GM21526 (cell line): ENCODE measurements around the gene PDE4D.

ENCODE experiments used
- ATAC-seq: cut with Tn5 transposase; IDR thresholded peaks from one replicate; pipeline ENCODE4 v1.9.1; 2021; ENCODE audit warnings: moderate library complexity; ENCODE audit not compliant: unreplicated experiment, low FRiP score

PDE4D gene

DNA sequence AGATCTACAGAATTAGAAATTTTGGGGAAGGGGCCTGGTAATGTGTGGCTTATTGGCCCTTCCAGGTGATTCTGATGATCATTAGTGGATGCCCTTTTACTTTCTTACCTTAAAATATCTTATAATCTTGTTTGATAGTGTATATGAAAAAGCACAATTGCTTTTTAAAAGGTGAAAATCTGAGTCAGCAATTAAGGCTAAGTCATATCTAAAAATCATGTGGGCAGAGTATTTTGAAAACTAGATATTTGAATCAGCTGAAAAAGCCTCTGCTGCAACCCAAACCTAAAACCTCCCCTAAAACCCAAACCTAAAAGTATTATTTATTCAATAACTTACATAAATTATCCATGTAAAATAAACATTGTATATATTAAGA, 359.8 kb downstream of the PDE4D start:
- ATAC-seq: no peak

GRCh38 chr5:59532979-59533729, 360.4 kb downstream of the PDE4D start:
- no peak for ATAC-seq

DNA sequence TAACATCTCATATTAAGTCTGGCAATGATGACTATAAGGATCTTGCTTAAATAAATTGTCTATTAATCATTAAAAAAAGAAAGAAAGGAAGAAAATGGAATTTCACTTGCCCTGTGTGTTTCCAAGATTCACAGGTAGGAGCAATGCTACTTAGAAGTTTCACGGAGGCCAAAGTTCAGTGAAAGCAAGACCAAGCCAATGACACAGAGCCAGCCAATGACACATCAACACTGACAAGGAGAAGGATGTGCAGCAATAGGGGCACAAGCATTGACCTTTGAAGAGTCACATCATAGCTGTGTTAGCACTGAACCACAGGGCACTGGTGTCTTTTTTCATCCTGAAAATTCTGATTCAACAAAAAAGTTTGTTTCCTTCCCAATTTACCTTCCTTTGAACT, 364.3 kb downstream of the PDE4D start:
- ATAC-seq: no peak

DNA sequence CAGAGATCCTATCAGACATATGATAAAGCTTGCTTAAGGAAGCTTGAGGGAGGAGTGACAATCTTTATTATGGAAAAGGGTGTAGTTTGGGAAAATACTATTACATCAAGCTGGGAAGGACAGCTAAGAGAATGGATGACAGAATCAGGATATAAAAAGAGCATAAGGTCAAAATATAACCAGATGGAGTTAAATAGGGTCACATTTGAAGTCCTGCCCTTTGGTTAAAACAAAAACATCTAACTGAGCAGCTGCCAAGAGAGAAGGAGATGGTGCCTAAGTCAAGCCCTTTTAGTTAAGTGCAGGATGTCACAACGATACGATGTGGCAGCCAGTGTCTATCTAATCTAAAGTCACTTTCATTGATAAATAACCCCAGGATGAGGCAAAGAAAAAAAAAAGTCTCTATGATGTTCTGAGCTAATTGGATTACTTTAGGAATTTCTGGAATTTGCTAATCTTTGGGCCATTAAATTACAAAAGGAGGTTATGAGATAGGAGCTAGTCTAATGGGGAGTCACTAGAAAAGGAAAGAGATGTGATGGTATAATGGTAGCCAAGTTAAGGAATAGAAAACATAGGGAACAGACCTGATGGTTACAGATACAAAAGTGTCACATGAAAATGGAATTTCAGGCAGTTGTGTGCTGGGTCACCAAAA, 365.2 kb downstream of the PDE4D start:
- ATAC-seq: no peak

GRCh38 chr5:59525957-59526356, 367.6 kb downstream of the PDE4D start:
- ATAC-seq: no peak

GRCh38 chr5:59525311-59525710, 368.2 kb downstream of the PDE4D start:
- no peak for ATAC-seq

- no peak for ATAC-seq
Observed at GRCh38 chr5:59522201-59522831, 371.2 kb downstream of the PDE4D start.

GRCh38 chr5:59521476-59521875, 372.1 kb downstream of the PDE4D start:
- no peak for ATAC-seq

- no peak for ATAC-seq
Observed at GRCh38 chr5:59519338-59519737, 374.2 kb downstream of the PDE4D start.

GRCh38 chr5:59517926-59518585, 375.5 kb downstream of the PDE4D start:
- ATAC-seq: no peak

DNA sequence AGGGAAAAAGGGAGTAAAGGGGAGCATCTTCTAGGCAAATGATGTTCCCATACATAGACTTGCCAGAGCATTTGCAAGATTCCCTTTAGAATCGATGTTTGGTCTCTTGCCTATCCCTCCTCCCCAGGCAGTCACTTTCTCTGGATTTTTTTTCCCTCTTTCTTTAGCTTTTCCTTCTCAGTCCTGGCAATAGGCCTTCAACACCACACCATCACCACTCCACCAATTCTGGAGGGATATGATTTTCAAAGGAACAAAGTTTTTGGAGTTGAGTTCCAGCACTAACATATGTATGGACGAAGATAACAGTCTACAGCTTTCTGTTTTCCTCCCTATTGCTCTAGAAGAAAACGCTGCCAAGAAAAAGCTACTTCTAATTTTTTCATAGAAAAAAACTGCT, 377.4 kb downstream of the PDE4D start:
- no peak for ATAC-seq

- ATAC-seq: no peak
Observed at GRCh38 chr5:59506285-59506877, 387.1 kb downstream of the PDE4D start.

DNA sequence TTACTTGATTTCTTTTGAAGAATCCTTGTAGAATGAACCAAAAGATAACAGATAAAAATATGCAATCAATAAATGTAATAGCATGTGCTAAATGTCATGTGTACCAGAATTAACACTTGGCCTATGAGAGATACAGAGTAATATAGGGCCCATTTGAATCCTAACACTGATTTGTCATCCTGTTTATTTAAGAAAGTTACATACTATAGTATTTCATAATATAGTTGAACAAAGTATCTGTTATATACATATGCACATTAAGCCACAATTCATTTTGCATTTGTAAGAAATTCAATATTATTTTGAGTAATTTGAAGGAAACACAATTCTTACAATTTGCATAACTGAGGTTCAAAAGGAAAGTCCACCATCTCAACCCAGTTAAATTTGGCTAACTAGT, 389.5 kb downstream of the PDE4D start:
- ATAC-seq: no peak

- no peak for ATAC-seq
Observed at GRCh38 chr5:59503220-59503619, 390.3 kb downstream of the PDE4D start.

GRCh38 chr5:59501316-59501715, 392.2 kb downstream of the PDE4D start:
- no peak for ATAC-seq

GRCh38 chr5:59500014-59500413, 393.5 kb downstream of the PDE4D start:
- ATAC-seq: no peak

- no peak for ATAC-seq
Observed at GRCh38 chr5:59497207-59497606, 396.3 kb downstream of the PDE4D start.

- peak; percentile 70 for ATAC-seq
Observed at GRCh38 chr5:59496524-59497134, 396.9 kb downstream of the PDE4D start.

DNA sequence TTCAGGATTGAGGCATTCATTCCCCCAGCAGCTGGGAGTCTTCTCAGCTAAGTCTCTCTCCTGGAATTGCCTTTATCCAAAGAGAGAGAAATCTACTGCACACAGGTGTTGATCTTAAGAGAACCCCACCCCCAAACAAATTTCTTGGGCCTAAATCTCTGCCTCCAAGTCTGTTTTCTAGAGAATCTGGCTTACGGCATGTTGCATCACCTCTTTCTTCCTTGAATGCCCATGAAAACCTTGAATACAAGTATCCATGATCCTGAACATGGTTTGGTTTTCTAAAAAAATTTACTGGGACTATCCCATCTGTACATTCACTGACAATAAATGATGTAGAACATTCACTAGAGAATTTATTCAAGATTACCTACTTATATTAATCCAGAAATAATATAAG, 401.6 kb downstream of the PDE4D start:
- no peak for ATAC-seq

DNA sequence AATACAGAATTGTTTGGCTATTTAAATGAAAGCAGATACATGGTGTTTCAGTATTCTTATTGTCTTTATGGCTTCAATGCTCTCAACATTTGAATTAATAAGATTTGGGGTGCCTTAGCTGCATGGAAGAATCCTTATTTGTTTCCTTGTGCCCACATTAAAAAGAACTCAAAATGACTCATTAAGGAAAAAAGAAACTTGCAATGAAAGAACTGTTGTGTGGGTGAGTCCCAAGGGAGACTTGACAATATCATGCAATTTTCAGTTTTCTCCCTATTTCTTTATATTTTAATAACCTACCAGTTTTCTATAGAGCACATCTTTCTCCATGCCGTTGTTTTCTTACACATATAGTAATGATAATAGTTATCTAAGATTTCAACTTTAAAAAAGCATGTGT, 404.0 kb downstream of the PDE4D start:
- ATAC-seq: no peak
